HG02798 (cell line): ENCODE data around the gene CEP170B.

Source experiments
- ATAC-seq: cut with Tn5 transposase; IDR thresholded peaks from one replicate; pipeline ENCODE4 v1.9.1; 2021; ENCODE audit warnings: mild to moderate bottlenecking; ENCODE audit not compliant: unreplicated experiment, poor library complexity

The CEP170B gene

GRCh38 chr14:104866451-104867370 lies 1.6 kb downstream of the CEP170B start:
- no peak for ATAC-seq

GRCh38 chr14:104867371-104868059 lies 2.4 kb downstream of the CEP170B start:
- ATAC-seq = no peak

DNA sequence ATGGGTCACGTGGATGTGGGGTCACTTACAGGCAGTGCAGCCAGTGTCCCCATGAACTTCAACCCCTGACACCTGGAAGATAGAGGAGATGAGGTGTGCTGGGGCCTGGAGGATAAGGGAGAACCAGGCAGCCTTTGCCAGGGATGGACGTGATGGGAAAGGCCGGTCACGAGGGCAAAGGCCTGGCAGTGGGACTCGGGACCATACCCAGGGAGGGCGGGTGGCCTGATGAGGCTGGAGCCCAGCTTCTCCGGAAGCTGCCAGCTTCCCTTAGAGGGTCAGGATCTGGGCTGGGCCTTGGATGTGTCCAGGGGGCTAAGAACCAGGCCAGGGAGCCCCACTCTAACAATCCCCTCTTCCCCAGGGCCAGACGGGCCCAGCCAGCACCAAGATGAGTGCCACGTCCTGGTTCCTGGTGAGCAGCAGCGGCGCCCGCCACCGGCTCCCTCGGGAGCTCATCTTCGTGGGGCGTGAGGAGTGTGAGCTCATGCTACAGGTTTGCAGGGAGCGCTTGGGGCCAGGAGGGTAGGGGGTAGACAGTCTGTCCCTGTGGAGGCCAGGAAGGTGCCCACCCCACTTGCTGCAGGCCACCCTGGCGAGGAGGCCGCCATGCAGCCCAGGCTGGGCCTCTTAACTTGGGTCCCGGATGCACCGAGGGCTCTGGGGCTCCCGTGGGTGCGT lies 3.1 kb downstream of the CEP170B start:
- no peak for ATAC-seq

- ATAC-seq = no peak
These were observed 3.9 kb downstream of the CEP170B start for GRCh38 chr14:104868811-104869572.

- no peak for ATAC-seq
These were observed 4.8 kb downstream of the CEP170B start for GRCh38 chr14:104869669-104870367.

DNA sequence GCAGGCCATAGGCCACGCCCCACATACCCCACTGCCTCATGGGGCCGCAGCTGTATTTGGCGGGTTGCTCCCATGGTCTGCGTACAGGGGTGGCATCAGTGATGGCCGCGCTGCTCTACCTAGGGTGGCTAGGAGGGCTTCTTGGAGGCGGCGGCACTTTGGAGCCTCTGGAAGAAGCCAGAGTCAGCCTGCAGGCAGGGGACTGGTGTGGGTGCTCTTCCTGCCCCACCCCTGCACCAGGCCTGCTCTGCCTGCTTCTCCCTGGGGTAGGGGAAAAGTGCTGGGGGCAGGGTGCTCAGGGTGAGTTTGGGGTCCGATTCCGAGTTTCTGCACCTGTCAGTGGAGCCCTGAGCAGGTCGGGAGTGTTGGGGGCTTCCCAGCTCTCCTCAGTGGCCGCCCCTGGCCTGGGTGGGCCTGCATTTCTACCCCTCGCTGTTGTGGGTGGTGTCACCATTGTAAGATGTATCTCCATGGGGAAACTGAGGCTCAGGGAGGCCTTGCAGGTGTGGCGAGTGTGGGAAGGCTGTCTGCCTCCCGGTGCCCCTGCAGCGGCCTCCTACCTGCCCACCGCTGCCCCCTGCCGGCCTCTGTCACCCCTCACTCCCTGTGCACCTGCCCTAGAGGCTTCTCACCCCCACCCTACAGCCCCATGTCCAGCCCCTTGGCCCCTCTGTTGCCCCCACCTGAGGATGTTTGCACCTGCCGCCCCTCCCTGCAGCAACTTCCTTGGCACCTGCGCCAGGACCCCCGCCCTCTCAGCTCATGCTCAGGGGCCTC lies 5.5 kb downstream of the CEP170B start:
- no peak for ATAC-seq

DNA sequence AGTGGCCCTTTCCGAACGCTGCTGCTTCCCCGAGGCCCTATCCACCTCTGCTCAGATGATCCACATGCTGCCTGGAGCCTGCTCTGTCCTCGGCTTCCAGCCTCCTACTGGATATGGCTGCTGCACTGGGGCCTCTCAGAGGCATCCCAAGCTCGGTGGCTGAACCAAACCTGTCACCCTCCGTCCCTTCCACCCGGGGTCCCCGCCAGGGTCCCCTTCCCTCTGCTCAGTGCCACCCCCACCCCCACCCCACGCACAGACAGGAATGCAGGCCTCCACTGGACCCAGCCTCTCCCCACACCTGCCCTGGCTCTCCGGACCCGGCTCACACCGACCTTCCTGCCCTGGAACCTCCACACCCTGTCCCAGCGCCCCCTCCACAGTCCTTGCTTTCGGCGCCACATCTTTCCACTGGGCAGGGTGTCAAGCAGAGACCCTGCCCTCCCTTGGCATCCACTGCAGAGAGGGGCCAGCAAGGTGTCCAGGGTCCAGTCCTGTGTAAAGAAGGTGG lies 6.1 kb downstream of the CEP170B start:
- no peak for ATAC-seq

DNA sequence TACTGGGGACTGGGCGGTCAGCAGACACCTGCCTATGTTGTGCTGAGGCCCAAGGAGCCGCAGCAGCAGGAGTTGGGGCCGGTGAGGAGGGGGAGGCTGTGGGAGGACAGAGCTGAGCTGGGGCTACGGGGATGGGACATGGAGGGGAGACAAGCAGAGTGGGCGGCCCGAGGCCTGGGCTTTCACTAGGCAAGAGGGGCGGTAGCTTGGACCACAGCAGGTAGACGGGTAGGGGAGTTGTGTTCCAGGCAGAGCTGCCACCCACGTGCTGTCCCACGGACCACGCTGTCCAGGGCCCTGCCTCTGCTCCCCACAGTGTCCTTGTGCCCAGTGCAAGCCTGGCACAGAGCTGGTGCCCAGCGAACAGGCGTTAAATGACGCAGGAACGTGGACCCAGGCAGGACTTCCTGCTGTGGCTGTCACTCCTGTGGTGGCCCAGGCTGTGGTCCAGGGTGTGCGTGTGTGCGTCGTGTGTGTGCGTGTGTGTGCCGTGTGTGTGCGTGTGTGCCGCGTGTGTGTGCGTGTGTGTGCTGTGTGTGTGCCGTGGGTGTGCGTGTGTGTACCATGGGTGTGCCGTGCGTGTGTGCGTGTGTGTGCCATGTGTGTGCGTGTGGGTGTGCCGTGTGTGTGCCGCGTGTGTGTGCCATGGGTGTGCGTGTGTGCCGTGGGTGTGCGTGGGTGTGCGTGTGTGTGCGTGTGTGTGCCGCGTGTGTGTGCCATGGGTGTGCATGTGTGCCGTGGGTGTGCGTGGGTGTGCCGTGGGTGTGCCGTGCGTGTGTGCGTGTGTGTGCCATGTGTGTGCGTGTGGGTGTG lies 6.8 kb downstream of the CEP170B start:
- ATAC-seq = no peak

GRCh38 chr14:104872469-104873341 lies 7.6 kb downstream of the CEP170B start:
- no peak for ATAC-seq

DNA sequence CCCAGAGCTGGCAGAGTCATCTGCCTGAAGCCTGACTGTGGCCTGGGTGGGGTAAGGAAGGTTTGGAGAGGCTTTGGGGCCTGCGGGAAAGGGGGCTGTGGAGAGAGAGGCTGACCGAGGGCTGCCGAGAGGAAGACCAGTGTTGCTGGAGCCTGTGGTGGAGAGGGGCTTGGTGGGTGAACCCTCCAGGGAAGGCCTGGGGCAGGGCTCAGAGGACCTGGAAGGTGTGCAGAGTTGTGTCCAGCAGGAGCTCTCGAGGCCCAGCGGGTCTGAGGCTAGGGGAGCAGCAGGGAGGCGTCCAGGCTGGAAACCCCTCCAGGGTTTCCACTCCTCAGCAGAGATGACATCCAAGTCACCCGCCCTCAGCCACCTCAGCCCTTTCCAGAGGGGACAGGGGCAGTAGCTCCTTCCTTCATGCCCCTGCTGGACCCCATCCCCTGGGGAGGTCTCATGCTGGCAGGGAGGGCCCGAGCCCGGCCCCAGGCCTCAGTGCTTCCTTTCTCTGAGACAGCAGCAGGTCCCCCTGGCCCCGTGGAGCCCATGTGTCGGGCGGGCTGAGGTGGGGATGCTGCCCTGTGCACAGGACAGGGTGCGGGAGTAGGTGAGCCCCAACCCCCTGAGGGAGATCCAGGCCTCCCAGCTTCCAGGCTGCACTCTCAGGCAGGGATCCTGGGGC lies 8.4 kb downstream of the CEP170B start:
- ATAC-seq = no peak

- ATAC-seq = no peak
These were observed 9.1 kb downstream of the CEP170B start for GRCh38 chr14:104874110-104874531.

DNA sequence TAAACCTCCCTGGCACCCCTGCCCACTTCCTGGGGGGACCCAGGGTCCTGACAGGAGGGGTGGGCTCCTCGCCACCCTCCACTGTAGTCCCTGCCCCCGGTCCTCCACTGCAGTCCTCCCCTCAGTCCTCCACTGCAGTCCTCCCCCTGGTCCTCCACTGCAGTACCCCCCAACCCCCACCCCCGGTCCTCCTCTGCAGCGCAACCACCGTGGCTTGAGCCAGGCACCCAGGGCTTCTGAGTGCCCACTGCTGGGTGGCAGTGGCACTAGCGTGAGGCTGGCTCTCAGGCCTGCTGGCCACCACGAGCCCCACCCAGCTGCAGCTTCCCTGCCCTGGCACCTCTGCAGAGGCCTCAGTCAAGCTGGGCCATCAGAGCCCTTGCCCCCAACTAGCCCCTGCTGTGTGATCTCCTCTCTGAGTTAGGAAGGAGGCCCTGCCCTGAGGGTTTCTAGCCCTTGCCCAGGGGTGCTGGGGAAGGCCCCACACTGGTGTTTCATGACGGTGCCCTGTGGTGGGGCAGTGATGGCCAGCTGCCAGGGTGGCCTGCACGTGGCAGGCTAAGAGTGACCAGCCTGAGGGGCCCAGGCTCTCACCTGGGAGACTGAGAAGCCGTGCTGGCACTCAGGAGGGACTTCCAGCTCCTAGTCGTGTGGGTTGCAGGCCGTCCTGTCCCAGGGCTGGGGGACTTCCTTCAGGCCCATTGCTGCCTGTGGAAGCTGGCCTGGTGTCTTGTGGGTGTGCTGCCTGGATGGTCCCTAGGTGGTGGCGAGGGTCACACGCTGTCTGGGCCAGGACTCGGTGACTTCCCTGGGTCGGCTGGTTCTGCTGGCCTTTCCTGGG lies 9.7 kb downstream of the CEP170B start:
- ATAC-seq = no peak

DNA sequence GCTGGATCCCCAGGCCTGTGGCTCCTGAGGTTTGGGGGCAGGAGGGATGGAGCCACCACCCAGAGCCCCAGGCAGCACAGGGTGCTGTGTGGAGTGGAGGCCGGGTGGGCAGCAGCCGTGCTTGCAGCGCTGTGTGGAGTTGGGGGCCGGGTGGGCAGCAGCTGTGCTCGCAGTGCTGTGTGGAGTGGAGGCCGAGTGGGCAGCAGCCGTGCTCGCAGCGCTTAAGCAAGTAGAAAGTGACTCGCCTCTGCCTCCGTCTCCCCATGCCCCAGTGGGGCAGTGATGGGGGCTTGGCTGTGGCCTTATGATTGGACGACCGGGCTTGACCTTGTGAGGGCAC lies 10.3 kb downstream of the CEP170B start:
- no peak for ATAC-seq

- ATAC-seq = no peak
These were observed 10.7 kb downstream of the CEP170B start for GRCh38 chr14:104875811-104876210.

GRCh38 chr14:104876251-104876699 lies 11.2 kb downstream of the CEP170B start:
- ATAC-seq = no peak
